Neuronal stem cell (in vitro differentiated cells): ENCODE measurements around the gene TPRKB.

Experiments
- DNase-seq: peaks from one replicate; pipeline ENCODE4 v3.0.0-alpha.2; 2013; ENCODE audit warnings: low spot score
- H2AFZ ChIP-seq: one replicate; pipeline ENCODE4 v1.6.1; 2013; ENCODE audit warnings: mild to moderate bottlenecking, low read length, inconsistent platforms
- H2AK5ac ChIP-seq: 2 replicates; pipeline ENCODE4 v1.6.1; 2013; ENCODE audit warnings: low read depth, mild to moderate bottlenecking, inconsistent platforms, low read length, moderate library complexity, mixed read lengths
- H2BK120ac ChIP-seq: 2 replicates; pipeline ENCODE4 v1.6.1; 2013; ENCODE audit warnings: low read depth, mild to moderate bottlenecking, inconsistent platforms, low read length, moderate library complexity, mixed read lengths
- H2BK12ac ChIP-seq: one replicate; pipeline ENCODE4 v1.6.1; 2013; ENCODE audit warnings: low read length, inconsistent platforms
- H2BK15ac ChIP-seq: 2 replicates; pipeline ENCODE4 v1.6.1; 2013; ENCODE audit warnings: mild to moderate bottlenecking, low read length, inconsistent platforms, mixed read lengths
- H2BK5ac ChIP-seq: one replicate; pipeline ENCODE4 v1.6.1; 2013; ENCODE audit warnings: inconsistent platforms, mild to moderate bottlenecking, low read length, moderate library complexity
- H3K14ac ChIP-seq: one replicate; pipeline ENCODE4 v1.6.1; 2013; ENCODE audit warnings: low read length, inconsistent platforms
- H3K18ac ChIP-seq: 2 replicates; pipeline ENCODE4 v1.6.1; 2013; ENCODE audit warnings: low read length, inconsistent platforms
- H3K23ac ChIP-seq: 2 replicates; pipeline ENCODE4 v1.6.1; 2013; ENCODE audit warnings: low read depth, mild to moderate bottlenecking, mixed read lengths, low read length, inconsistent platforms; ENCODE audit not compliant: poor library complexity
- H3K27ac ChIP-seq: replicated peaks from 3 replicates; pipeline ENCODE4 v1.5.1; 2013; ENCODE audit warnings: low read length, inconsistent platforms
- H3K27me3 ChIP-seq, 3 experiments: 2 replicates each; pipeline ENCODE4 v1.6.1; 2013; ENCODE audit warnings: low read length in 3 of 3, mild to moderate bottlenecking in 2 of 3, inconsistent platforms in 1 of 3, low read depth in 1 of 3, mixed read lengths in 1 of 3, moderate library complexity in 1 of 3; ENCODE audit not compliant: control insufficient read depth in 3 of 3, insufficient read depth in 3 of 3
- H3K36me3 ChIP-seq, 2 donors: replicated peaks in 1 of 2; 2 replicates each; pipeline ENCODE4 v1.6.1; 2013; ENCODE audit warnings: low read length in 2 of 2; ENCODE audit not compliant: control insufficient read depth in 2 of 2, insufficient read depth in 2 of 2
- H3K4ac ChIP-seq: 2 replicates; pipeline ENCODE4 v1.6.1; 2013; ENCODE audit warnings: inconsistent platforms, mild to moderate bottlenecking, low read length, moderate library complexity
- H3K4me1 ChIP-seq, 2 donors: 1 replicate in 1 of 2; 2 replicates in 1 of 2; pipeline ENCODE4 v1.6.1; 2013; ENCODE audit warnings: low read length in 2 of 2, low read depth in 1 of 2; ENCODE audit not compliant: control insufficient read depth in 2 of 2, insufficient read depth in 1 of 2
- H3K4me2 ChIP-seq: one replicate; pipeline ENCODE4 v1.6.1; 2013; ENCODE audit warnings: mild to moderate bottlenecking, low read length, inconsistent platforms; ENCODE audit not compliant: insufficient read depth, poor library complexity, severe bottlenecking
- H3K4me3 ChIP-seq, 2 donors: 2 replicates each; pipeline ENCODE4 v1.5.1; 2013; ENCODE audit warnings: low read length in 2 of 2, mild to moderate bottlenecking in 2 of 2, inconsistent platforms in 1 of 2, moderate library complexity in 1 of 2
- H3K79me1 ChIP-seq: one replicate; pipeline ENCODE4 v1.6.1; 2013; ENCODE audit warnings: low read depth, mild to moderate bottlenecking, inconsistent platforms, low read length, moderate library complexity
- H3K9ac ChIP-seq: one replicate; pipeline ENCODE4 v1.6.1; 2013; ENCODE audit warnings: mild to moderate bottlenecking, low read depth, low read length, inconsistent platforms; ENCODE audit not compliant: poor library complexity
- H3K9me3 ChIP-seq, 2 donors: replicated peaks in 1 of 2; 2 replicates each; pipeline versions ENCODE3 to v1.6.1; 2013; ENCODE audit warnings: low read length in 2 of 2, mild to moderate bottlenecking in 2 of 2, inconsistent platforms in 1 of 2, low read depth in 1 of 2, mixed read lengths in 1 of 2, moderate library complexity in 1 of 2; ENCODE audit not compliant: control insufficient read depth in 2 of 2, insufficient read depth in 1 of 2
- H4K8ac ChIP-seq: one replicate; pipeline ENCODE4 v1.6.1; 2013; ENCODE audit warnings: low read depth, mild to moderate bottlenecking, inconsistent platforms, low read length, moderate library complexity
- H4K91ac ChIP-seq: one replicate; pipeline ENCODE4 v1.6.1; 2013; ENCODE audit warnings: low read length, low read depth, mild to moderate bottlenecking, inconsistent platforms; ENCODE audit not compliant: poor library complexity
- WGBS, 2 donors: extraction: QIAGEN DNeasy Blood & Tissue Kit; methylation state at CpG; one replicate each; pipeline ENCODE4 v1.1.7; 2013; ENCODE audit warnings: missing lambda C conversion rate in 2 of 2, mixed read lengths in 1 of 2; ENCODE audit not compliant: insufficient read length in 2 of 2, insufficient replicate concordance in 1 of 2; ENCODE audit errors: extremely low coverage in 2 of 2; 5-methylcytosine and 5-hydroxymethylcytosine counted together

TPRKB gene

GRCh38 chr2:73740767-73741166 is 3.6 kb upstream of the TPRKB start:
- no peak overlapping the region for H4K91ac ChIP-seq

GRCh38 chr2:73739101-73739500 is 2.0 kb upstream of the TPRKB start:
- no peak overlapping the region for H2AK5ac ChIP-seq
- peaks cover 0 to 1% of the 10 kb centered on the region in 2 donors for H3K4me1 ChIP-seq
- no peak overlapping the region for H3K18ac ChIP-seq
- WGBS, 2 donors = no CpG with 5 or more reads among the region's 3 CpGs
- peaks cover 0 to 16% (median 0%) of the 10 kb centered on the region in 3 experiments for H3K27me3 ChIP-seq
- no peak overlapping the region for H3K4me2 ChIP-seq
- H3K36me3 ChIP-seq = peaks cover 2 to 10% of the 10 kb centered on the region in 2 donors
- no peaks in the 10 kb centered on the region for H3K79me1 ChIP-seq
- H2BK15ac ChIP-seq = no peak overlapping the region
- H3K9me3 ChIP-seq = peaks cover 3 to 6% of the 10 kb centered on the region in 2 donors
- no peak overlapping the region for H3K14ac ChIP-seq
- H3K4me3 ChIP-seq = no peak overlapping the region
- H2AFZ ChIP-seq = no peak overlapping the region
- no peak overlapping the region for H3K4ac ChIP-seq
- no peak overlapping the region for H3K9ac ChIP-seq
- H3K27ac ChIP-seq = no peak overlapping the region
- no peak for DNase-seq
- H2BK12ac ChIP-seq = no peak overlapping the region
- no peak overlapping the region for H2BK5ac ChIP-seq
- no peak overlapping the region for H3K23ac ChIP-seq
- no peak overlapping the region for H4K91ac ChIP-seq
- H2BK120ac ChIP-seq = no peak overlapping the region
- no peak overlapping the region for H4K8ac ChIP-seq

More at GRCh38 chr2:73740767-73741166, 3.6 kb upstream of the TPRKB start:
- Histone ChIP-seq H2BK15ac (no peak overlapping the region), H3K23ac (no peak overlapping the region), H3K9me3 (peaks cover 3 to 6% of the 10 kb centered on the region in 2 donors), H2BK120ac (no peak overlapping the region), H3K9ac (no peak overlapping the region), H3K4me3 (no peak overlapping the region), H3K36me3 (peaks cover 0 to 8% of the 10 kb centered on the region in 2 donors), H3K27ac (no peak overlapping the region), H4K8ac (no peak overlapping the region), H3K4me1 (peaks cover 0 to 1% of the 10 kb centered on the region in 2 donors), H3K4ac (no peak overlapping the region), H3K18ac (no peak overlapping the region), H2BK5ac (no peak overlapping the region), H2AFZ (no peak overlapping the region), H3K27me3 (peaks cover 0 to 16% (median 0%) of the 10 kb centered on the region in 3 experiments), H3K79me1 (no peaks in the 10 kb centered on the region), H2AK5ac (no peak overlapping the region), H3K4me2 (no peak overlapping the region), H3K14ac (no peak overlapping the region), H2BK12ac (no peak overlapping the region)
- no peak for DNase-seq
- WGBS, 2 donors = no CpG with 5 or more reads among the region's 2 CpGs

GRCh38 chr2:73736378-73736777 is 767 bp downstream of the TPRKB start:
- H3K36me3 ChIP-seq = peaks cover 11 to 29% of the 10 kb centered on the region in 2 donors
- H2BK120ac ChIP-seq = no peak overlapping the region
- no peak overlapping the region for H3K18ac ChIP-seq
- peak overlapping the region; percentile 74 for H3K4me2 ChIP-seq
- peak overlapping the region; percentile 96 for H2AFZ ChIP-seq
- peaks cover 0 to 12% (median 0%) of the 10 kb centered on the region in 3 experiments for H3K27me3 ChIP-seq
- no peak overlapping the region for H3K4ac ChIP-seq
- H2BK5ac ChIP-seq = no peak overlapping the region
- no peak for DNase-seq
- no peak overlapping the region for H2BK15ac ChIP-seq
- H3K27ac ChIP-seq = no peak overlapping the region
- peaks cover 0 to 1% of the 10 kb centered on the region in 2 donors for H3K4me1 ChIP-seq
- no peak overlapping the region for H4K91ac ChIP-seq
- H2BK12ac ChIP-seq = no peak overlapping the region
- no peak overlapping the region for H4K8ac ChIP-seq
- no peak overlapping the region for H2AK5ac ChIP-seq
- H3K79me1 ChIP-seq = no peaks in the 10 kb centered on the region
- no peak overlapping the region for H3K23ac ChIP-seq
- peak overlapping the region; percentile 87 for H3K9ac ChIP-seq
- peak overlapping the region; percentile 69 to 86 for H3K4me3 ChIP-seq
- WGBS, 2 donors = no CpG with 5 or more reads among the region's 8 CpGs
- peaks cover 2 to 6% of the 10 kb centered on the region in 2 donors for H3K9me3 ChIP-seq
- H3K14ac ChIP-seq = no peak overlapping the region

DNA sequence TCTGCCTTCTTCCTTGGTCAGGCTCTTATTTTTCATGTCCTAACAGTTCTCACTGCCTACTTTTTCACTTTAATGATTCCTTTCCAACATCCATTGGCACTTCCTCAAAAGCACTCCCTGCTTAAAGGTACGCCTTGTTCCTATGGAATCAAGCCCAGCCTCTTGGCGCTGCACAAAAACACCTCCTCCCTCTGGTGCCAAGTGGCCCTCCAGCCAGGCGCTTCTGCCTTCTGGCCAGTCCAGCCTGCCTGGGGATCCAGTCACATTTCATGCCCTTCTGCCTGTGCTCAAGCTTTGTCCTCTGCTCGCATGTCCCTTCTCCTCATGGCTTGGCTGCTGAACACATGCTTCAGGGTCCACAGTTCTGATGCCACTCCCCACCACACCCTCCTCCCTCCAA is 6.3 kb downstream of the TPRKB start:
- no peak for DNase-seq
- peaks cover 23 to 68% of the 10 kb centered on the region in 2 donors for H3K36me3 ChIP-seq

More for the DNA sequence above, 6.3 kb downstream of the TPRKB start:
- no peak overlapping the region for H3K4me2 ChIP-seq
- H2AK5ac ChIP-seq = no peak overlapping the region
- H2AFZ ChIP-seq = no peak overlapping the region
- H3K14ac ChIP-seq = no peak overlapping the region
- H3K9me3 ChIP-seq = no peaks in the 10 kb centered on the region
- H4K91ac ChIP-seq = no peak overlapping the region
- peak overlapping the region; percentile 30 for H3K9ac ChIP-seq
- no peak overlapping the region for H3K4ac ChIP-seq
- no peak overlapping the region for H3K18ac ChIP-seq
- no peak overlapping the region for H3K27ac ChIP-seq
- peak overlapping the region; percentile 82 for H4K8ac ChIP-seq
- WGBS, 2 donors = no CpG with 5 or more reads among the region's 4 CpGs
- no peak overlapping the region for H2BK120ac ChIP-seq
- no peaks in the 10 kb centered on the region for H3K27me3 ChIP-seq
- H2BK12ac ChIP-seq = no peak overlapping the region
- no peaks in the 10 kb centered on the region for H3K4me1 ChIP-seq
- H2BK15ac ChIP-seq = no peak overlapping the region
- no peak overlapping the region for H2BK5ac ChIP-seq
- no peak overlapping the region for H3K4me3 ChIP-seq
- peak overlapping the region; percentile 8 for H3K23ac ChIP-seq
- peaks cover 4% of the 10 kb centered on the region for H3K79me1 ChIP-seq
